Fibroblast of upper back skin (primary cell): ENCODE results near the gene COL7A1.
A peak's percentile ranks its signal among the peaks of the same experiment; 100 is the strongest.

ENCODE experiments used
- DNase-seq: peaks from one replicate; pipeline ENCODE4 v3.0.0-alpha.2; 2013

The COL7A1 gene

DNA sequence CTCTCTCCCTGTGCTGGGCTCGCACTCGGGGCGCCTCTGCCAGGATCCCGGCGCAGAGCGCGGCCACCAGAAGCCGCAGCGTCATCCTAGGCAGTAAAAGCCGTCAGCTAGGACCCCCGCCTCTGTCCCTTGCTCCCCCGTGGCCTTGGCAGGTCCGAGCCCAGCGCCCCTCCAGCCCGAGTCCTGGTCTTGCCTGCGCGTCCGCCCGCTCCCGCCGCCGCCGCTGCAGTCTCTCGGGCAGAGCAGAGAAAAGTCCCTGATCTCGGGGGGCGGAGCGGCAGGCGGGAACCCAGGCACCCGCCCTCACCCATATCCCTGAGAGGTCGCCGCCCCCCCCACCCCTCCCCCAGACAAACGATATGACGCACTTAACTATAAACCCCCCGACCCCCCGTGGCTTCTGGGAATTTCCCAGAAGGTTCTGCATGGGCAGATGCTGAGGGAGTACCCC, at the start of gene COL7A1:
COL7A1 (minus strand) TSS at position 255 of the 451 bp plus-strand sequence; CDS start at position 85, 170 bp downstream.
- DNase-seq = no peak

- no peak for DNase-seq
Measured at GRCh38 chr3:48642605-48643004, 47.5 kb upstream of the COL7A1 start.

GRCh38 chr3:48641396-48641795, 46.3 kb upstream of the COL7A1 start:
- no peak for DNase-seq

- no peak for DNase-seq
Measured at GRCh38 chr3:48639944-48640606, 44.9 kb upstream of the COL7A1 start.

- no peak for DNase-seq
Measured at GRCh38 chr3:48637305-48637704, 42.2 kb upstream of the COL7A1 start.

- peak; percentile 7 for DNase-seq
Measured at GRCh38 chr3:48636149-48636655, 41.1 kb upstream of the COL7A1 start.

GRCh38 chr3:48635222-48636021, 40.3 kb upstream of the COL7A1 start, which contains the start of gene SLC26A6:
Gene SLC26A6, minus strand, starts transcription at chr3:48635461. Its CDS starts 68 bp downstream, at chr3:48635393.
- peak; percentile 95 for DNase-seq

DNA sequence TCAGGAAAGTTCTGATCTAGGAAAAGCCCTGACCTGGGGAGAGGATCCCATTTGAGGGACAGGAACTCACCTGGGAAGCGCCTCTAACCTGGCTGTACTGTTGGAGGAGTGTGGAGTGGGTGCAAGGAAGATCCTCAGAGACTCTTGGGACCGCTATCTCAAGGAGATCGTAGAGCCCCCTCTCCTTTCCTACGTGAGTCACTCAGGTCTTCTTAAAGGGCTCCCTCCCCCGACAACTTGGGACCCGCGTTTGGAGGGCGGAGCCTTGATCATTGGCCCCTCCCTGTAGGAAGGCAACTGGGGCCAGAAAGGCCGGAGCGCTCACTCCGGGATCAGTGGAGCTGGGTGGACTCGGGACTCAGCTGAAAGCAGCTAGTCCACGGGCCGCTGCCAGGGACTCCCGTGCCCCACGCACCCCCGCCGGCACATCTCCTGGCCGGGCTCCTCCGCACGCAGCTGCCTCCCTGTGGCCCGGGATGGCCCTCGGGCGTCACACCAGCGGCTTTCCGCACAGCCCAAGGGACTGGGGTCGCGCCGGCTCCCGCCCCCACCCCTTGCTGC, 39.6 kb upstream of the COL7A1 start:
- DNase-seq = peak; percentile 63

- no peak for DNase-seq
Measured at GRCh38 chr3:48633743-48634142, 38.6 kb upstream of the COL7A1 start.

GRCh38 chr3:48633256-48633655, 38.1 kb upstream of the COL7A1 start:
- DNase-seq = no peak

- DNase-seq = no peak
Measured at GRCh38 chr3:48631516-48632448, 36.7 kb upstream of the COL7A1 start.

GRCh38 chr3:48630833-48631232, 35.7 kb upstream of the COL7A1 start:
- DNase-seq = no peak

DNA sequence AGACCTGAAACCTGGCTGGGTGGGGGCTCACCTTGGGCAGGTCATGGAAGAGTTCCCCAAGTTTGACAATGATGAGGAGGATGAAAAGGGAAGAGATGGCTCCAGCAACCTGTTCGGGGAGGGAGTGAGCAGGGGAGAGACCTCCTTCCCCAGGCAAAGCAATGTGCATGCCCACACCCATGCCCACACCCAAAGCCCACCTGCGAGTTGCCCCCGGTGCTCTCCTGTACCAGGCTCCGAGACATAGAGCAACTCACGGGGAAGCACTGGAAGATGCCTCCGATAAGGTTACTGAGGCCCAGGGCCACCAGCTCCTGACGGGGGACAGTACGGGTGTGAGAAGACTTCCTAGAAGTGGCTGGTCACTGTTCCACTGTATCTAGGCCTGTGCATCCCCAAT, 35.3 kb upstream of the COL7A1 start:
- no peak for DNase-seq

DNA sequence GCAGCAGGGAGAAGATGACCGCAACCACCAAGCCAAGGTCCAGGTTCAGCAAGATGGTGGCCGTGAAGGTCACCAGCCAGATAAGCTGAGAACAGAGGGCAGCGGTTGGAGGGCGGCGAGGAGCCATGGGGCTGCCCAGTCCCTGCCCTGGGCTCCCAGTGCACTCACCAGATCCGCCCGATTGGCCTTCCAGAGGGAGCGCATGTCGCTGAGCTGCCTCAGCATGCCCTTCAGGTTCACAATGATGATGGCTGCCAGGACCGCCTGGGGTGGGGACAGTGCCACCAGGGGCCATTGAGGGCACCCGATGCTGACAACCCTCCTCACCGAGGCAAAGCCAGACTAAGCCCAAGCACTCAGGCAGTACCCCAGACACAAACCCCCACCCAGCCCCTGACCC, 34.8 kb upstream of the COL7A1 start:
- no peak for DNase-seq

DNA sequence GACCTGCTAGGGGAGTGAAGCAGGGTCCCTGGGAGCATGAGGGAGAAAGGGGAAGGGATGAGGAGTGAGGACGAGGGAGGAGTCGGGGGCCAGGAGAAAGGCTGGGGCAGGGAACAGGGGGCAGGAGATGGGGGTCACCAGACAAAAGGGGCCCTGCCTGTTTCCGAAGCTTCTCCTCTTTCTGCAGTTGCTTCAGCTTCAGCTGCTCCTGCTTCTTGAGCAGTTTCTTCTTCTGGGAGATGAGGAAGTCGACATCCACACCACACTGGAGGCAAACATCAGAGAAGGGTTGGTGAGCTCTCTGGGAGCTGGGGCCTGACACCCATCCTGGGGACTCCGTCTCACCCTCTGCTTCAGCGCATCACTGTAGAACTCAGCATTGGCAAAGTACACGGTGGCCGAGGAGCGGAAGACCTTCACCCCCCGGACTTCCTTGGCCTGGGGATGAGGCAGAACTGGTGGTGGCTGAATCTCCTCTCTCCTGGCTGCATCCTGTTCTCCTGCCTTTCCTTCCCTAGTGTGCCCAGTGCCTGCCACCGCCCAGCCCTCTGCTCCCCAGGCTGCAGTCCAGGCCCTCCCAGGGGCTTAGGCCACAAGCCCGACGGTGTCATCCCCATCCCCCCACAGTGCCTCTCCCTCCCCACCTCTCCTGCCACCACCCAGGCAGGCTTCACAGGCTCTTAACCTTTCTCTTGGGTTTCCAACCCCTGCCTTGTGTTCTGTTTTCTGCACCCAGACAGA, 33.3 kb upstream of the COL7A1 start:
- no peak for DNase-seq

- no peak for DNase-seq
Measured at GRCh38 chr3:48625600-48625999, 30.5 kb upstream of the COL7A1 start.

DNA sequence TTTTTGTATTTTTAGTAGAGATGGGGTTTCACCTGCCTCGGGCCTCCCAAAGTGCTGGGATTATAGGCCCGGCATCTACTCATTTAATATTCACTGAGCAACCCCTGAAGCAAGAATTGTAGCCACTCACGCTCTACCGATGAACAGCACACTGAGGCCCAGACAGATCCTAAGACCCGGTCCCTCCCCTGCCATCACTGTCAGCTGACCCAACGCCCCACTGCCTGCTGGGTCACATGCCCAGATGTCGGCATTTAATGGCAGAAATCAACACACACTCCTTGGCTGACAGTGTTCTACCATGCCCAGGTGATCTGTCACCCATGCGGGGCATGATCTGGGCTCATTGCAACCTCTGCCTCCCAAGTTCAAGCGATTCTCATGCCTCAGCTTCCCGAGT, 29.6 kb upstream of the COL7A1 start:
- no peak for DNase-seq

- no peak for DNase-seq
Measured at GRCh38 chr3:48623851-48624547, 28.9 kb upstream of the COL7A1 start.

DNA sequence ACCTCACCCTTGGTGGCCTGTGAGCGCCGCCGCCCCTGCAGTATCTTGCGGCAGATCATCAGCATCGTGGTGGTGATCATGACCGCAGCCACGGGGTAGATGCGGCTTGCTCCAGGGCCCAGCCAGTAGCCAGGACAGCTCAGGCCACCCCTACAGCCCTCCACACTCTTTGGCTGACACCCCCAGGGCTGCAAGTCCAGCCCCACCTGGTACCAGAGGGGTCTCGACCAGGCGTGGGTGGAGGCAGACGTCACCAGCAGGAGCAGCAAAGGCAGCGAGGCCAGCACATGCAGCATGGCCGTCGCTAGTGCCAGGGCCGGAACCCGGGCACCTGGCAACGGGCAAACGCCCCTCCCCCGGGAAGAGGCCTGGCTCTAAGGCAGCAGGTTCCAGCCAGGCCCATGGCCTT, 26.3 kb upstream of the COL7A1 start, which contains the start of gene TMEM89:
TMEM89 (minus strand) TSS at position 309 of the 409 bp plus-strand sequence; CDS start at position 296, 13 bp downstream.
- no peak for DNase-seq

DNA sequence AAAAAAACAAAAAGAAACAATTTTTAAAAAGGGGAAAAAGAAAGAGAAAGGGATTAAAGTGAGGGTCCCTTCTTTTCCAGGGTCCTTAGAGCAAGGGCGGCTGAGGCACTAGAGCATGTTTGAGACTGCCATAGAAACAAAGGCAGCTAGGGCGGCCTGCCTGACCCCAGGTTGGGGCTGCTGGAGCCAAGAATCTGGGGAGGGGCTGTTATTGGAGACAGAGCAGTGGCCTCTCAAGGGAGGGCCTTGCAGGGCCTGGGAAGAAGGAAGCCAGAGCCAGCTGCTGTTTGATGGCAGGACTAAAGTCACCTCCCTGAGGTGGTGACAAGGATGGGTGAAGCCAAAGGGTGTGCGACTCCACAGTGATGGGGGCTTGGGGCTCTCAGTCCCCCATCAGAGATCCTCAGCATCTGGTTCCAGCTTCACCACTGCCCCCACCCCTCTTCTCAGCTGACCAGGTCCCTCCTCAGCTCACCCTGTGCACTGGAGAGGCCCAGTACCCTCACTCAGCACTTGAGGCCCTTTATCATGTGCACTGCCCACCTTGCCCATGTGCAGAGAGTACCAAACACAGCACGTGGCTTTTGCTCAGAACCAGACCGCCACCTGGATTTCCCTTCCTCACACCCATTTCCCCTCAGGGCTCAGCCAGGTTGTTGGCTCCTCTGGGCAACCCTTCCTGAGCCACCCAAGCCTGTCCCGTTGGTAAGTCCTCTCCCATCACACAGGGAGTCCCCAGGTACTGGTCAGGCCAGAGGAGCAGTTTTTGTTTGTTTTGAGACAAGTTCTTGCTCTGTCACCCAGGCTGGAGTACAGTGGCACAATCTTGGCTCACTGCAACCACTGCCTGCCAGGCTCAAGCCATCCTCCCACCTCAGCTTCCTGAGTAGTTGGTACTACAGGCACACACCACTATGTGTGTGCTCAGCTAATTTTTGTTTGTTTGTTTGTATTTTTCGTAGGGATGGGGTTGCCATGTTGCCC, 24.7 kb upstream of the COL7A1 start:
- no peak for DNase-seq
